Mesothelial cell of epicardium (in vitro differentiated cells): ENCODE measurements around the gene EEF1AKMT1. TPM values are rescaled to one million over a fixed set of nuclear protein-coding genes. Genes with fewer than 3 reads are reported as not detected.

Source experiments
- DNase-seq, 2 experiments: peaks; one replicate each; pipeline ENCODE4 v3.0.0; 2021; ENCODE audit warnings: low spot score in 2 of 2; ENCODE audit not compliant: unreplicated experiment in 2 of 2
- H3K27ac Mint-ChIP-seq: 2 replicates; pipeline ENCODE4 v1.8.0; 2021; ENCODE audit warnings: mixed read lengths
- H3K27me3 Mint-ChIP-seq: 2 replicates; pipeline ENCODE4 v1.8.0; 2021; ENCODE audit warnings: low read depth, mixed read lengths
- H3K36me3 Mint-ChIP-seq: 2 replicates; pipeline ENCODE4 v1.8.0; 2021; ENCODE audit warnings: mixed read lengths
- H3K4me1 Mint-ChIP-seq: 2 replicates; pipeline ENCODE4 v1.8.0; 2021; ENCODE audit warnings: mixed read lengths
- H3K4me3 Mint-ChIP-seq: 2 replicates; pipeline ENCODE4 v1.8.0; 2021; ENCODE audit warnings: mild to moderate bottlenecking, moderate library complexity, mixed read lengths
- H3K9me3 Mint-ChIP-seq: 2 replicates; pipeline ENCODE4 v1.8.0; 2021; ENCODE audit warnings: mixed read lengths
- CTCF ChIP-seq: fragments of 200-600 bp; sonication (generic); IDR thresholded peaks from one replicate; pipeline ENCODE4 v1.5.0; 2021; ENCODE audit warnings: antibody characterized with exemption; ENCODE audit not compliant: unreplicated experiment
- total RNA-seq: library from RNA; stranded (reverse); gene quantifications from 3 replicates; pipeline ENCODE4 v1.2.1, GENCODE V29; 2021

EEF1AKMT1 gene
- total RNA-seq, 1 donor from 2014 or later = 9.5 TPM

- peaks cover 9% of the 10 kb centered on the region for H3K4me1 Mint-ChIP-seq
- DNase-seq = no peak
- no peaks in the 10 kb centered on the region for H3K36me3 Mint-ChIP-seq
- H3K9me3 Mint-ChIP-seq = no peaks in the 10 kb centered on the region
- H3K27ac Mint-ChIP-seq = no peak overlapping the region
- H3K4me3 Mint-ChIP-seq = no peak overlapping the region
- no peak for TF ChIP-seq CTCF
- H3K27me3 Mint-ChIP-seq = peaks cover 4% of the 10 kb centered on the region
These were observed 55.9 kb downstream of the EEF1AKMT1 start for GRCh38 chr13:20717581-20718542.

- Mint-ChIP-seq H3K9me3 (no peaks in the 10 kb centered on the region), H3K4me3 (no peak overlapping the region), H3K36me3 (no peaks in the 10 kb centered on the region), H3K27ac (no peak overlapping the region), H3K4me1 (peaks cover 9% of the 10 kb centered on the region), H3K27me3 (peaks cover 3% of the 10 kb centered on the region)
- DNase-seq = no peak
- TF ChIP-seq CTCF = no peak
These were observed 56.8 kb downstream of the EEF1AKMT1 start for GRCh38 chr13:20716951-20717350.

- no peak overlapping the region for H3K4me3 Mint-ChIP-seq
- no peak overlapping the region for H3K27ac Mint-ChIP-seq
- H3K27me3 Mint-ChIP-seq = peaks cover 3% of the 10 kb centered on the region
- no peaks in the 10 kb centered on the region for H3K9me3 Mint-ChIP-seq
- no peak for DNase-seq
- no peak for TF ChIP-seq CTCF
- H3K4me1 Mint-ChIP-seq = peaks cover 9% of the 10 kb centered on the region
- H3K36me3 Mint-ChIP-seq = no peaks in the 10 kb centered on the region
These were observed 58.4 kb downstream of the EEF1AKMT1 start for GRCh38 chr13:20715330-20715712.

GRCh38 chr13:20714563-20715329, 59.0 kb downstream of the EEF1AKMT1 start:
- TF ChIP-seq CTCF = no peak

GRCh38 chr13:20714161-20714560, 59.6 kb downstream of the EEF1AKMT1 start:
- H3K4me3 Mint-ChIP-seq = no peak overlapping the region
- no peak for DNase-seq
- no peak for TF ChIP-seq CTCF
- peaks cover 3% of the 10 kb centered on the region for H3K27me3 Mint-ChIP-seq
- H3K36me3 Mint-ChIP-seq = no peaks in the 10 kb centered on the region
- no peak overlapping the region for H3K27ac Mint-ChIP-seq
- peaks cover 9% of the 10 kb centered on the region for H3K4me1 Mint-ChIP-seq
- no peaks in the 10 kb centered on the region for H3K9me3 Mint-ChIP-seq

More at GRCh38 chr13:20714563-20715329, 59.0 kb downstream of the EEF1AKMT1 start:
- Mint-ChIP-seq H3K4me1 (peaks cover 9% of the 10 kb centered on the region), H3K27me3 (peaks cover 3% of the 10 kb centered on the region), H3K9me3 (no peaks in the 10 kb centered on the region), H3K36me3 (no peaks in the 10 kb centered on the region), H3K27ac (no peak overlapping the region), H3K4me3 (no peak overlapping the region)
- no peak for DNase-seq
